Measurements from ENCODE around the gene ADSS2. TPM values are rescaled to one million over a fixed set of nuclear protein-coding genes. Genes with fewer than 3 reads are reported as not detected.
"Not testable (repeated sequence)": the region's sequence is repeated elsewhere in the genome, so short reads cannot be mapped to it uniquely, and the experiment has no call there.

ADSS2 gene
- total RNA-seq, 1 experiment from 2014 or later: 63.1 TPM

DNA sequence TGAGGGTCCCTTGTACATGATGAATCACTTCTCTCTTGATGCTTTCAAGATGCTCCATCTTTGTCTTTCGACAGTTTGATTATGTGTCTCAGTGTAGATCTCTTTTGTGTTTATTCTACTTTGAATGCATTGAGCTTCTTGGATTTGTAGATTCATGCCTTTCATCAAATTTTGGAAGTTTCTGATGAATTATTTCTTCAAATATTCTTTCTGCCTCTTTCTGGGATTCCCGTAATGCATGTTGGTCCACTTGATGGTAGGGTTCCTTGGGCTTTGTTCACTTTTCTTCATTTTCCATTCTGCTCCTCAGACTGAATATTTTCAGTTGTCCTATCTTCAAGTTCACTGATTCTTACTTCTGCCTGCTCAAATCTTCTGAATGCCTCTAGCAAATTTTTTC, 50.7 kb downstream of the ADSS2 start:
- no peak for DNase-seq (ENCODE audit: extremely low read depth, low read depth)

DNA sequence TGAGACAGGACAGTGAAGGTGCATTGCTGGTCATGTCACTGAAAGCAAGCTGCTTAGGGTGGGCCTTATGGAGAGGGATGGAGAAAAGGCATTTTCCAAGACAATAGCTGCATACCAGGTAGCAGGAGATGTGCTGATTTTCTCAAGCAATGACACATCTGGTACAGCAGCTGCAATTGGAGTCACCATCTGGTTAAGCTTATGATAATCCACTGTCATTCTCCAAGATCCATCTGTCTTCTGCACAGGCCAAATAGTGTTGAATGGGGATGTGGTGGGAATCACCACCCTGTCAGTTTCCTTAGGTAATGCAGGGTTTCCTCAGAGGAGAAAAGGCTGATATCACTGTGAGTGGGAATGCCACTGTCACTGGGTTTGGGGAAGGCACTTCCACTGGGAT, 54.6 kb downstream of the ADSS2 start:
- no peak for DNase-seq (ENCODE audit: extremely low read depth, low read depth)

DNA sequence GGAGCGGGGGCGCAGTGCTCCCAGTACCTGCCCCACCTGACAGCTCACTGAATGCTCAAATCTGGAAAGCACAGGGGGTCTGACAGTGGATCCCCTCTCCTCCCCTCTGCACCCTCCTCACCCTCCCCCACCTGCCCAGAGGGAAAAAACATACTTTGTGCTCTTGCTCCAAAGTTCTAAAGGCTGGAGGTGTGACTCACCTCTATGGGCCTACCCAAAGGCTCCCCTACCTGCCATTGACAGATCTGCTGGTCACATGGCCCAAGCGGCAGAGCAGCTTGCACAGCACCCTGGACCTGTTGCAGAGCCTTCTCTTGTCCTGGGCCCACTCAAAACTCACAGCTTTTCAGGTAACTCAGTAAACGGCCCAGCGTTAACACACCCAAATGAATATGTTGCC, 55.7 kb downstream of the ADSS2 start:
- DNase-seq (ENCODE audit: extremely low read depth, low read depth): no peak

DNA sequence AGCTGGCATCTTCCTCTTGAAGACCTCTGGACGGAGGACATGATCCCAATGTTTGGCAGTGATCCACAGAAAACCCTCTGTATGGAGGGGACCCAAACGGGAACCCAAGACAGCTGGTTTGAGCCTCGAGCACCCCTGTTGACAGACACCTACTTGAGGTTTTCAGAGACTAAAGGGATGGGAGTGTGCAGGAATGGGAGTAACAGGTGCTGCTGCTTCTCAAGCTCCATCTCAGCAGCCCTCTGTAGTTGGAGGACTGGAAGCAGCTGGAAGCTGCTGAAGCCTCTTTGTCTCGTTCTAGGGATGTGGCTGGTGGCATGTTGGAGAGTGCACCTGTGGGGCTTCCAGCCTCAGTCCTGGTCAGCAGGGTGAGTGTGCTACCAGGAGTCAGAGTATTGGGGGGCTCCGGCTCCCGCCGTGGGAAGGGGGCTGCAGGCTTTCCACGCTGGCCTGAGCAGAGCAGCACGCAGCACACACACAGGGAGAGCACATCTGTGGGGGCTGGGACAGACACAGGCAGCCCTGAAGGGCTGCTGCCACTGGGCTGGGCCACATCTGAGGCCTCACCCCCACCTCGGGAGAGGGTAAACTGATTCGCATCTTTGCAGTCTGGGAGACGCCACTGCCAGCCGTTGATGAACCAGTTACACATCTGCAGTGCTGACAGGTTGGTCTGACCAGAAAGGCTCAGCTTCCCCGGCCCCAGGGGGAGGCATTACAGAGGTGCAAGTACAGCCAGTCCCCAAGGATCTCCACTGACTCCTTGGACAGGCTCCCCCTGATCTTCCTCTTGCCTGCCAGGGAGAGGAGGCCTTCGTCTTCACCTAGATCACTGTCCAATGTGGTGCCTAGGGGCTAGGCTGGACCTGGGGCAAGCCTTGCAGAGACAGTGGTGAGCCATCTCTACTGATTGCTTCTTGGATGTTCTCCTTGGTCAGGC, 56.6 kb downstream of the ADSS2 start:
- no peak for DNase-seq (ENCODE audit: extremely low read depth, low read depth)

DNA sequence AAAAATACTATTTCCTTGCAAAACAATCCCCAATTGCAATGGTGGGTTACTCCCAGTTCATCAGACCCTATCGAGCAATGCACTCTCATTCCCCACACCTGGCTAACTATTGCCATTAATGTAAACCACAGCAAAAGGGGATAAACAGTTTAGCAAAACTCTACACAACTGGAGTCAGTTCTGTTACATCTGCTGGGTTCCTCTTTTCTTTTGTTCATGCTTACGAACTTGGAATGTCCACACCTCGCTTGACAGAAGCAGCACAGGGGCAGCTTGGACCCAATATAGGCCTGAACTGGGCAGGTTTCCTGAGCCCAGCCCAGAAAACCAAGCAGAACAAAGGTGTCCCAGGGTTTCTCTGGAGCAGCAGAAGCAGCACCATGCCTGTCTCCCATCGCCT, 57.4 kb downstream of the ADSS2 start:
- DNase-seq (ENCODE audit: extremely low read depth, low read depth): no peak

DNA sequence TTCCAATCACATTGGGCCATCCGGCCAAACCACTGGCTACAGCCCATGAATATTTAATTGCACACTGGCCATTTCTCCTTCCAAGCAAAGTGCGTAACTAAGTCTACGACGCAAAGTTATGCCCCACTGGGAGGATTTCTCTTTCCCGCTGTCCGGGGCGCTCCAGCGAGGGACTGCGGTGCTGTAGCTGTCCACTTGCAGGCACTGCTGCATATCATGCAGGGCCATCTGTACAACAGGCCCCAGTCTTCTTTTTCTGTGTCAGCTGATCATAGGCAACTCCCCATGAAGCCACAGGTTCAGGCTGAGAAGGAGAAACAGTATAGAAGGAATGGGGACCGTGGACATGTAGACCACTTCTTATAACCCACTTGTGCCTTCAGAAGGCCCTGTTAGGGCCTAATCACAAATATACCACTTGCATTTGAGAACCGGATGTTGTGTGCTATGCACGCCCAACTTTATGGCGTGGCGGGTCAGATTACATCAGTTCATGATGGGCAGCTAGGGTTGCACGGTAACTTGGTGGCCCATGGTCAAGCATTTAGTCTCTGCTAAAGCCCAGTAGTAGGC, 58.0 kb downstream of the ADSS2 start:
- DNase-seq (ENCODE audit: extremely low read depth, low read depth): no peak

DNA sequence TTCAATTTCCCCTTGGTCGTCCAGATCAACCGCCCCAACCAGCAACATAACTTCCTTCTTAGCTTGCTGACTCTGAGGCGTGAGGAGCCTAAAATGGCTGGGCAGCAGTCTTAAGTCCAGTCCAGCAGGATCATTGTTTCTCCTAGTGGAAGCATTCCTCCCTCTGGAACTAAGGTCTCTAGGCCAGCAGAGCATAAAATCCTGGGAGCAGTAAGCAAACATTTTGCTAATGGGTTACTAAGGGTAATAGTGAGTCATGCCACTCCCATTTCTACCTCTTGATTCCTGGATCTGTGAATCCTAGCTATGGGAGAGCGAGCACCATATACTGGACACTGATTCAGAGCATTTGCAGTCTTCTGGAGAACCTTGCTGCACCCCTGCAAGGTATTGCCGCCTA, 59.9 kb downstream of the ADSS2 start:
- no peak for DNase-seq (ENCODE audit: extremely low read depth, low read depth)

DNA sequence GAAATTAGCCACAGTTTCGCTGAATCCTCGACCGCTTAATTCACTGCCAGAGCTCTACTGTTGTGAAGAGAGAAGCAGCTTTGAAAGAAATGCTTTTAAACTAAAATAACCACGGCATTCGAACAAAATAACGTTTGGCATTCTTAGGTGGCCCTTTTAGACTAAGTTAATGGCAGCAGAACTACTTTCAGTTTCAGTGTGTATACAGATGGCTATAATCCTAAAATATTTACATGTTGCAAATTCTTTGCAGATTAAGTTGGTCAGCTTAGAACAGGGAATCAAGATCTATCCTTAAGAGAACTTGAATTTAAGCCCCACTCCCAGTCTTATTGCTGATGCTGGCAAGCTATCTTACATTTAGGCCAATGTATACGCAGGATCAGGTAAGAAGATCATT, 62.7 kb downstream of the ADSS2 start:
- no peak for DNase-seq (ENCODE audit: extremely low read depth, low read depth)

DNA sequence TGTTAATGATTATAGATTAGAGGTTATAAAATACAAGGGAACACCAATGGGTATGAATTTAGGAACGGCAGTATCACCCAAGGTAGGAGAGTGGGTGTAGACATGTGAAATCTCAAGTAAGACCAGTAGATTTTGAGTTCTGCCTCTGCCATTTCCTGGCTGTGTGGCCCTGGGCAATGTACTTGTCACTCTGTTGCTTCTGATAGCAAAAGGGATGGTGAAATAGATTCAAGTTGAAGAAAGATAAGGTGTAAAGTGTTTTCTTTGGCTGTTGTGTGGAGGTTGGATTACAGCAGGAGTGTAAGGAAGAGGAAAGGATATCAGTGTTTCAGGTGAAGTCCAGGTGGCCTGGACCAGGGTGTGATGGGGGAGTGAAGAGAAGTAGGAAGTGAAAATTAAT, 64.3 kb downstream of the ADSS2 start:
- no peak for DNase-seq (ENCODE audit: extremely low read depth, low read depth)

DNA sequence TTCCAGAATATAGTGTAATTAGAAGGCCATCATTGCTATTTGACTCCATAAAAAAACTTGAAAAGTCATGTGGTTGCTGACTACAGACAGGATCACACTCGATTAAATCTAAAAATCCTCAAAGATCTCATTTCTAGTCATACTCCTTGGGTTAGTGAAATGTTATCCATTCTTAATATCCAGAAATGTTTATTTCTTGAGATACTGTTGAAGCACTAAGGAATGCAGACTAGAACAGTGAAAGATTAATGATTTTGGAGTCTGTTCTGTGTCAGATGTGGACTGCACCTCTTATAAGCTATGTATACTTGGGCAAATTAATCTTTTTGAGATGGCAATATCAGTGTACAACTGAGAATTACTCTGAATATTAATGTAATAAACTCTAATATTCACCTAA, 65.1 kb downstream of the ADSS2 start:
- DNase-seq (ENCODE audit: extremely low read depth, low read depth): no peak

DNA sequence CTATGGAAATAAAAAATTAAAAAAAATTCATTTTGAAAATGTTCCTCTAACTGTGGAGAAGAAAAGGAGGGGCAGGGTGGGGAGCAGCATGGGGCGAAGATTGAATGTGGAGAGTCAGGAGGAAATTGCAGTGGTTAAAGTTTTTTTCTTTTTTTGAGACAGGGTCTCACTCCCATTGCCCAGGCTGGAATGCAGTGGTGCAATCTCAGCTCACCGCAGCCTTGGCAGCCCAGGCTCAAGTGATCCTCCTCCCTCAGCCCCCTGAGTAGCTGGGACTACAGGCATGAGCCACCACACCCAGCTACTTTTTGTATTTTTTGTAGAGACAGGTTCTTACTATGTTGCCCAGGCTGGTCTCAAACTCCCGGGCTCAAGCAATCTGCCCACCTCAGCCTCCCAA, 67.6 kb downstream of the ADSS2 start:
- DNase-seq (ENCODE audit: extremely low read depth, low read depth): no peak

DNA sequence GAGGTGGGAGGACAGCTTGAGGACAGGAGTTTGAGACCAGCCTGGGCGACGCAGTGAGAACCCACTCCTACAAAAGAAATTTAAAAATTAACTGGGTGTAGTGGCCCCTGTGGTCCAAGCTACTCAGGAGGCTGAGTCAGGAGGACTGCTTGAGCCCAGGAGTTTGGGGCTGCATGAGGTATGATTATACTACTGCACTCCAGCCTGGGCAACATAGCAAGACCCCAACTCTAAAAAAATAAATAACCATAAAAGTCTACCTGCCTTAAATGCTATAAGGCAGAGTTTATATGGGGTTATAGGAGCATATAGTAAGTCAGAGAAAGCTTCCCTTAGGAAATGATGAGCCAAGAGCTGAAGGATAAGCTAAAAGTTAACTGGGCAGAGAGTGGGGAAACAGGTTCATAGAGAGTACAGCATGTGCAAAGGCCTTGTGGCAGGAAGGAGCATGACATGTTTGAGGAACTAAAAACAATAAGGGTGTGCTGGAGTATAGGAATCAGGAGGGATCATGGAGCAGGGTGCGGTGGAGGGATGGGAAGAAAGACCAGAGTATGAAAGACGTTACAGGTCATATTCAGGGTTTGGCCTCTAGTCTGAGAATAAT, 68.3 kb downstream of the ADSS2 start:
- DNase-seq (ENCODE audit: extremely low read depth, low read depth): no peak

DNA sequence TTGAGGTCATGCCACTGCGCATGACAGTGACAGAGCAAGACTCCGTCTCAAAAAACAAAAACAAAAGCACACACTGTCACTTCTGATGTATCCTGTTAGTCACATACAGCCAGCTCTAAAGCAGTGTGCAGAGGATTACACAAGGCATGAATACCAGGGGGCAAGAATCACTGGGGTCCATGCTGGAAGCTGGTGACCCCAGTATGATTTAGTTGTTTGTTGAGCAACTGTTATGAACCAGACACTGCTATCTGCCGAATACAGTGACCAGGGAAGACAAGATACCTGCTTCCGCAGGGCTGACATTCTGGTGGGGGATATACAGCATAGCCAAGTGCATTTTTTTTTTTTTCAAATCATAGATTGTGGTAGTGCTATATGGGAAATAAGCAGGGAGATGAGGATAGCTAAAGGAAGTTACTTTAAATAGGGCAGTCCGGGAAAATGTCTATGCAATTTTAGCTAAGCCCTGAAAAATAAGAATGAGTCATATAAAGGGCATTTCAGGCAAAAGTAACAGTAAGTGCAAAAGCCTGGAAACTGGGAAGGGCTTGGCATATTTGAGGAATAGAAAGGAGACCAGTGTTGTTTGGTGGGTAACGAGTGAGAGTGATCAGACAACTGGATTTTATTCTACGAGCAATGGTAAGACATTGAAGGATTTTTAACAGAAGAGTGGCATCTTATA, 69.7 kb downstream of the ADSS2 start:
- DNase-seq (ENCODE audit: extremely low read depth, low read depth): no peak

DNA sequence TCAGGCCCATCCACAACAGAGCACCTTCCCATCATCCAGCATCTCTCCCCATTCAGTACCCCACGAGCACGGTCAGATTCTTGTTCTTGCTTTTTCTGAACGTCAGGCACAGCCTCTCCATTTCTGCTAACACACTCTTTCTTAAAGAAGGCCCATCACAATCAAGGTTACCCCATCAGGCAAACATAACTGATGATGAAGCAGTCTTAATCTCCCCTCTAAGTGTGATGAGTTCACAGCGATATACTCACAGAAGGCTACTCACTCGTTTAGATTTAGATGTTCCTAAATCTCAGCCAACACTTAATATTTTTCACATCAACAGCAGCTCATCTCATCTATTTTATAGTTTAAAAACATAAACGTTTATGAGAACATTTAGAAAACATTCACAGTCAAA, 75.6 kb downstream of the ADSS2 start:
- DNase-seq (ENCODE audit: extremely low read depth, low read depth): no peak

DNA sequence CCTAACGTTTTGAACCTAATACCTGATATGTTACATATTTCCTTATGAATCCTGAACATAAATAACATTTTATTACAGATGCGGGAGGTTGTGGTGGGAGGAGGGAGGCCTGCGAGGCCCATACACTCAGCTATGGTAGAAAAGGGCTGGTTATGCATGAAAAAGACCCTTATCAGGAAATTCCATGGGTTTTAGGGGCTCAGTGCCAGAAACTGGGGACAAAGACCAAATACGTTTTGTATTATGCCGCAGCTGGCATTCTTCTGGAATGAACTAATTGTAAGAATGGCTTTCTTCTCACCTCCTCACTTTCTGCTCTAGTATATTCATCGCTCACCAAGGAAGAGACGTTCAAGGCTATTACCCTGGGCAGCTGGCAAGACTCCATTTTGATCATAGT, 76.7 kb downstream of the ADSS2 start:
- DNase-seq (ENCODE audit: extremely low read depth, low read depth): no peak

DNA sequence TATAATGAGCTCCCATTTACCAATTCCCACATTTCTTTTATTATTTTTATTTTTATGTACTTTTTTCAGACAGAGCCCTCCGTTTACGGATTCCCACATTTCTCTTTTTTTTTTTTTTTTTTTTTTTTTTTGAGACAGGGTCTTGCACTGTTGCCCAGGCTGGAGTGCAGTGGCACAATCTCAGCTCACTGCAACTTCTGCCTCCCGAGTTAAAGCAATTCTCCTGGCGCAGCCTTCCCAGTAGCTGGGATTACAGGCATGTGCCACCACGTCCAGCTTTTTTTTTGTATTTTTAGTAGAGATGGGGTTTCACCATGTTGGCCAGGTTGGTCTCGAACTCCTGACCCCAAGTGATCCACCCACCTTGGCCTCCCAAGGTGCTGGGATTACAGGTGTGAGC, 77.2 kb downstream of the ADSS2 start:
- not testable (repeated sequence) for DNase-seq (ENCODE audit: extremely low read depth, low read depth)

DNA sequence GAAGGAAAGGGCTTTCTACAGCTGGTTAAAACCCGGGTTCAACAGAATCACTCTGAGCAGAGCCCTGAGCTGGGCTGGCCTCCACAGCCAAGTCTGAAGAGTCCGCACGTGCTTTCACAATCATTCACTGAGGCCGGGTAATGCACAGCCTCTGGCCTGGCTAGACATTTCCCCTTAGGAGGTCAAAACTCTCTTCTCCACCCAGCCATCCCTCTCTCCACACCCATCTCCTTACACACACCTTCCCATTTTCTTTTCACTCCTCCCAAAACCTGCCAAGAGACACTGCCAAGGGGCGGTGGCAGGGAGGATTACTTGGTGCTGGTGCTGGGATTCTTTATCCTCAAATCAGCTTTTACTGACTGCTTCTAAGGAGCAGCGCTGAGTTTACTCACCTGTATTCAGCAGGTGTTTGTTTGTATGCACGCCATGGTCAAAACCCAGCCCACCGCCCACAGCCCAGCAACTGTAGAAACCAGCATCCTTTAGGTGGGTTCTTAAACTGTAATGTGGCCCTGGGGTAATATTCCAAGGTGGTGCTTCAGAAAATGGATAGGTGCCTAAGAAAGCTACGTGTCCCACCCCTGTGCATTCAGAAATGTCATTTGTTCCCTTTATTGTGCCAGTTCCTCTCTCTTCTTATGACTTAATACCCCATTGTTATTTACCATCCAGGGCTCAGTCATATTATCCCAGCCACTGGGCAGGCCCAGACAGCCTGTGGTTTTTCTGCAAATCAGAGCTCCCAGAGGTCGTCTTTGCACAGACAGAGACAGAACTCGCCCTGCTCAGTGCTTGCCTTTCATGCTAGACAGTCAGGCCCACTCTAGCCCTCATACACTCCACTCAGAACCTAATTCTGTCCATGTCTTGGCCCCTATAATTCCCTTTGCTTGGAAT, 80.2 kb downstream of the ADSS2 start:
- DNase-seq (ENCODE audit: extremely low read depth, low read depth): no peak

DNA sequence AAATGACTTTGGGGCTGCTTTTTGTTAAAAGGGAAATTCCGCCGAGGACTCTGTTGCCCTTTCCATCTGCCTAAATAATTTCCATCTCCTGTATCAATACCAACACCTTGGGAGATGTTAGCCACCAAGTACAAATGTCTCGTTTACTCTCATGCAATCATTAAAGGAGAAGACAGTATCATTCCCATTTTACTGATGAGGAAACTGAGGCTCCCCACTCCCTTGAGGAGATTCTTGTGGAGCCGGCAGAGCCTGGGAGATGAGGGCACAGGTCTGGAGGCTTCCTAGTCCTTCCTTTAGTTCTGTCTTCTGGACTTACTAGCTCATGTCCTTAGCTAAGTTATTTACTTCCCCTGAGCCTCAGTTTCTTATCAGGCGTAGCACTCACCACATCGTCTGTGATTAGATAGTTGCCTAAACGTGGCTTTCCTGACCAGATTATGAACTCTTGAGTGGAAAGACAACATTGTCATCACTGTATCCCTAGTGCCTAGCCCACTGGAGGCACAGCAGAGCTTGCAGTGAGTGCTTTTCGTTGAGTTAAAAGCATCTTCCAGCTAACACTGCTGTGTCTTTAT, 81.6 kb downstream of the ADSS2 start:
- no peak for DNase-seq (ENCODE audit: extremely low read depth, low read depth)

DNA sequence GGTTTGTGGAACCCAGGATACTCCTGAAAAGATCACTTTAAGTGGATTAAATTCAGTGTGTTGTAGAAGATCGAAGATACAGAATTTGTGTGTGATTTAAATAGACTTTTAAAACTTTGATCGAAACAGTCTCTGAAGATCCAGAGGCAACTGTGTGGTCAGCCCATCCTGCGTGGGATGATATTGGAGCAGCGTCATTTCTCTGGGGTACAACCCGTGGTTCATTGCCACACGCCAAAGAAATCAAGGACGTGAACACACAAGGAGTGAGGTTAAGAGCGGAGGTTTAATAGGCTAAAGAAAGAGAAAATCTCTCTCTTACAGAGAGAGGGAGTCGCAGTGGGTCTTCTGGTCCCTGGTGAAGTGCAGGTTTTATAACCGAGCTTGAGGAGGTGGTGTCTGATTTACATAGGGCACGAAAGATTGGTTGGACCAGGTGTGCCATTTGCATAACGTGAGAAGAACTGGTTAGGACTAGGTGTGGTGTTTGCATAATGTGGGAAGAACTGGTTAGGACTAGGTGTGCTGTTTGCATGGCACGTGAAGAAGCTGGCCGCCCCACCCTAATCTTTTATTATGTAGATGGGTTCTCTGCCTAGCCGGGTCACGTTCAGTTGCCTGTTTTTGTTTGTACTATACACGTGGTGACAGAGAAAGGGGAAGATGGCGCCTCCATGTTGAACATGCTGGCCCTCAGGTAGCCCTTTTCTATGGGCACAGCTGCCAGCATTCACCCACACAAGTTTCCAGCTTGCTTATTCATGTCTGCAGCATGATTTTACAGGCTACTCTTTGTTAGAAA, 82.3 kb downstream of the ADSS2 start:
- no peak for DNase-seq (ENCODE audit: extremely low read depth, low read depth)
